ENCODE results near the gene MTA2.
A peak's percentile ranks its signal among the peaks of the same experiment; 100 is the strongest.
"Not testable (repeated sequence)": the region's sequence is repeated elsewhere in the genome, so short reads cannot be mapped to it uniquely, and the experiment has no call there.

MTA2 gene

GRCh38 chr11:62565100-62565802 is 36.4 kb downstream of the MTA2 start:
- DNase-seq, result no peak

DNA sequence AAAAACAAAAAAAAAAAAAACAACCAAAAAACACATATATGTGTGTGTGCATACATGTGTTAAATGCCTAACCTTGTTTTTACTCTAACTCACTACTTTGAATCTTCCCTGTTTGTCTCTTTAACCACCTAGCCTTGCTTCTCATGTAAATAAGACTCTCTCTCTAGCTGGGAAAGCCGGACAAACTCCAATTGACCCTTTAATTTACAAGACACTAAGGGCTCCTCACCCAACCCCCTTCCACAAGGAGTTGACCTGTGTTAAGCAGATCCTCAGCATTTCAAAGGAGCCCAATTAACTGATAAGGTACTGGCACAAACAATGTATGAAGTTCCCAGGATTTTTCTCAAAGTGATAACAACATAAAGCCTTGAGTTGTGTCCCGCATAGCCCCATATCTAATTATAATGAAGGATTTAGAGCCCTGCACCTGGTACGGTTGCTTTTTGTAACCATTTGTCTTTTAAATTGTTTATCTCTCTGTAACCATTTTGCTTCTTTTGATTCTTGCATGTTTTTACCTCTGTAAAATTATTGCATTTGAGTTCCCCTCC is 39.9 kb downstream of the MTA2 start:
- not testable (repeated sequence) for DNase-seq

- peak; percentile 69 for DNase-seq
These were observed 41.0 kb downstream of the MTA2 start for GRCh38 chr11:62560566-62561103.

GRCh38 chr11:62559626-62560025 is 42.0 kb downstream of the MTA2 start:
- DNase-seq, result not testable (repeated sequence)

- no peak for DNase-seq
These were observed 42.5 kb downstream of the MTA2 start for GRCh38 chr11:62559204-62559603.

DNA sequence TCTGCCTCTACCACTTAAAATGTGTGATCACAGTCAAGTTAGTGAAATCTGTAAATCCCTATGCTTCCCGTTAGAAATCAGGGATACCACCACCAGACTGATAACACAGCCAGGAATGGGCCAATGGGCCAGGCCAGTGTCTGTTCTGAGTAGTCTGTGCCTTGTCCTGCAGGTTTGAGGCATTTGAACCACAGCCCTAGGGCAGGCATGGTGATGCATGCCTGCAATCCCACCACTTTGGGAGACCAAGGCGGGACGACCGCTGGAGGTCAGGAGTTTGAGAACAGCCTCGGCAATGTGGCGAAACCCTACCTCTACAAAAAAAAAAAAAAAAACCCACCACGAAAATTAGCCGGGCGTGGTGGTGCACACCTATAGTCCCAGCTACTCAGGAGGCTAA is 43.0 kb downstream of the MTA2 start:
- DNase-seq, result no peak

- DNase-seq, result peak; percentile 9
These were observed 44.6 kb downstream of the MTA2 start for GRCh38 chr11:62556875-62557631.

GRCh38 chr11:62556108-62556874 is 45.4 kb downstream of the MTA2 start:
- peak; percentile 87 for DNase-seq

GRCh38 chr11:62555464-62556107 is 46.1 kb downstream of the MTA2 start:
- DNase-seq, result peak; percentile 61

DNA sequence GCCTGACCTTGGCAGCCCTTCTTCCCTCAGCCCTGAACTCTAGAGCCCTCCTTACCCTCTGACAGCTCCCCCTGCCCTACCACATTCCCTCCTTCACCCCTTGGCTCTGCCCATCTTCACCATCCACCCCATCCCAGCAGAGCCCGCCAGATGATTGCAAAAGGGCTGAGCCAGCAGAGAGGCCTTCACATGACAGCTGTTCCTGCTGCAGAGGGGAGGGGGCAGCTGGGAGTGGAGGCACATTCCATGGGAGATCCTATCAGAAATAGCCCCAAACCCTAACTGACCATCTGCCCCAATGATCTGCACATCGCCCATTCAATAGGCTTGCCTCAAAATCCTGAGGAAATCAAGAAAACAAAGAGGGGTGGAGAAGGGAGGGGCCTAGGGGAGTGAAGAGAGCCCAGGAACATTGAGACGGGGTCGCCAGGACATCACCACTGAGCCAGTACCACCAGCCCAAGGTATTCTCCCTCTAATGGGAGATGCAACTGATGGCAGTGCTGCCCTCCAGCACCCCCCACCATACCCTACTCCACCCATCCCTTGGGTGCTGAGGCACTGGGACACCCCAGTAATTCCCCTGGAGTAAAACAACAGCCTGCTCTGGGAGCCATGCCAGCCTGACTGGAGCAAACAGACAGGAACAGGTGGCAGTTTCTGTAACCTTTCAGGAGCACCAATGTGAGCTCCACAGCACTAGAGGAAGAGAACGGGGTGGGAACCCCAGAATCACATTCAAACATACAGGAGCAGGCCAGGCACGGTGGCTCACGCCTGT is 47.1 kb downstream of the MTA2 start:
- DNase-seq, result peak; percentile 34

DNA sequence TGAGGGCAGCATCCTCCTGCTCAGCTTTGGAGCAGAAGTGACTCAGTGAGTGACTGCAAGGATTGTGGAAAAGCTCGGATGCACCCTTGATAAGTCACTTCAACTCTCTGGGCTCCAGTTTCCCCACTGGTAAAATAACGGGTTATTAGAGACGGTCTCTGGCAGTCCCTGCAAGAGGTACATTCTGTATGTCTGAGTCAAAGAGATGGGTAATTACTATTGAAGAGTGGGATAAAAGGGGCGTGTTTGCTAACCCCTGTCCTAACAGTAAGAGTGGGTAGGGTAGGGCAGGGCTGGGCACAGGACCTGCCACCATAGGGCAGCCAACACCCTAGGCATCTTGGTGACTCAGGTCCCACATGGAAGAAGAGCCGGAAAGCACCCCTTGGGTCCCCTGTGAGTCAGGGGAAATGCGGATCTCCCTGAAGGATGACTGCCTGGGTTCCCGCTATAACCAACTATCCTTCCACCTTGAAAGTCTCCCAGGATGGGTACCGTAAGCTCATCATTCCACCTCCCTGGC is 47.8 kb downstream of the MTA2 start:
- DNase-seq, result no peak

DNA sequence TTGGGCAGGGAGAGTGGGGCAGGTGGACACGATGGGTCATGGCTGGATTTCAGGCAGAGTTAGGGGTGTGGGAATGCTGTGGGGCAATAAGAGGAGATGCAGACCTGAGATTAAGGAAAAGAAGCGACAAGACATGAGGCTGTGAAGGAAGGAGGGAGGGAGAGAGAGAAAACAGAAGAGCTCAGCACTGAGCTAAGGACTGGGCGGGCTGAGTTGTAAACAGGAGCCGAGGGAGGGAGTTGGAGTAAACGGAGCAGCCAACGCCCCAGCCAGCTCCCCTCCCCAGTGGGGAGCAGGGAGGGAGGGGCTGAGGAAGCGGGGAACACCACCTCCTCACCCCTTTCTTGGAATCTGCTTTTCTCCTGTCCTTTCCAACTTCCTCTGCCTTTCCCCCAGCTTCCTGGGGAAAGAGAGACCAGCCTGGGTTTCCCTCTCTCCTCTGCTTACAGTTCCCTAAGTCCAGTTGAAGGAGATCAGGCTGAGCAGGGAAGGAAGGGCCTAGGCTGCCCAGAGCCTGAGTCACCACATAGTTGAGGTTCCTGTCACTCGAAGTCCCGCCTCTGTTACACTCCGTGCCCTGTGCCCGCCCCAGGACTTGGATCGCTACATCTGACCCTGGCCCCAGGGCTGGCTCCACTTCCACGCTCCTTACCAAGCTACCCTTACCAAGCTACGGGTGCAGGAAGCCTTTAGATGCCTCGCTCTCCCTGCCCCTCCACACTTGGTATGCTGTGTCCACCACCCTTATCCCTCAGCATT is 48.4 kb downstream of the MTA2 start:
- peak; percentile 12 for DNase-seq

- no peak for DNase-seq
These were observed 49.1 kb downstream of the MTA2 start for GRCh38 chr11:62552485-62553079.

GRCh38 chr11:62550478-62550877 is 51.2 kb downstream of the MTA2 start:
- DNase-seq, result not testable (repeated sequence)

- DNase-seq, result no peak
These were observed 52.9 kb downstream of the MTA2 start for GRCh38 chr11:62548545-62549335.

- DNase-seq, result no peak
These were observed 53.9 kb downstream of the MTA2 start for GRCh38 chr11:62547691-62548281.

- no peak for DNase-seq
These were observed 54.6 kb downstream of the MTA2 start for GRCh38 chr11:62546929-62547625.

- DNase-seq, result no peak
These were observed 55.3 kb downstream of the MTA2 start, which contains the start of gene AHNAK for GRCh38 chr11:62546244-62546928. AHNAK (minus strand) TSS chr11:62546806; CDS start chr11:62536098, 10,708 bp downstream.

Data from DMS 273 treated with DMSO at 0.1 percent for 48 hours (cell line).